Measurements from ENCODE around the gene CDH18.

Gene CDH18

GRCh38 chr5:19615071-19615470 is 372.9 kb downstream of the CDH18 start (continued):
- TF ChIP-seq ARNTL (CRISPR knock-in tag; IDR thresholded peaks at IDR 0.05; ENCODE audit: borderline replicate concordance, low read depth), result no peak

- no peak for TF ChIP-seq ZNF565 (CRISPR knock-in tag; conservative IDR thresholded peaks at IDR 0.05; ENCODE audit: low read depth)
- TF ChIP-seq CSDC2 (CRISPR knock-in tag; IDR thresholded peaks at IDR 0.05), result no peak
- TF ChIP-seq ISL1 (CRISPR knock-in tag; IDR thresholded peaks at IDR 0.05), result no peak
- TF ChIP-seq, protein P1, sequence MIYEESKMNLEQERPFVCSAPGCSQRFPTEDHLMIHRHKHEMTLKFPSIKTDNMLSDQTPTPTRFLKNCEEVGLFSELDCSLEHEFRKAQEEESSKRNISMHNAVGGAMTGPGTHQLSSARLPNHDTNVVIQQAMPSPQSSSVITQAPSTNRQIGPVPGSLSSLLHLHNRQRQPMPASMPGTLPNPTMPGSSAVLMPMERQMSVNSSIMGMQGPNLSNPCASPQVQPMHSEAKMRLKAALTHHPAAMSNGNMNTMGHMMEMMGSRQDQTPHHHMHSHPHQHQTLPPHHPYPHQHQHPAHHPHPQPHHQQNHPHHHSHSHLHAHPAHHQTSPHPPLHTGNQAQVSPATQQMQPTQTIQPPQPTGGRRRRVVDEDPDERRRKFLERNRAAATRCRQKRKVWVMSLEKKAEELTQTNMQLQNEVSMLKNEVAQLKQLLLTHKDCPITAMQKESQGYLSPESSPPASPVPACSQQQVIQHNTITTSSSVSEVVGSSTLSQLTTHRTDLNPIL (CRISPR knock-in tag; IDR thresholded peaks at IDR 0.05; ENCODE audit: low read depth), result no peak
- TF ChIP-seq, protein P2, sequence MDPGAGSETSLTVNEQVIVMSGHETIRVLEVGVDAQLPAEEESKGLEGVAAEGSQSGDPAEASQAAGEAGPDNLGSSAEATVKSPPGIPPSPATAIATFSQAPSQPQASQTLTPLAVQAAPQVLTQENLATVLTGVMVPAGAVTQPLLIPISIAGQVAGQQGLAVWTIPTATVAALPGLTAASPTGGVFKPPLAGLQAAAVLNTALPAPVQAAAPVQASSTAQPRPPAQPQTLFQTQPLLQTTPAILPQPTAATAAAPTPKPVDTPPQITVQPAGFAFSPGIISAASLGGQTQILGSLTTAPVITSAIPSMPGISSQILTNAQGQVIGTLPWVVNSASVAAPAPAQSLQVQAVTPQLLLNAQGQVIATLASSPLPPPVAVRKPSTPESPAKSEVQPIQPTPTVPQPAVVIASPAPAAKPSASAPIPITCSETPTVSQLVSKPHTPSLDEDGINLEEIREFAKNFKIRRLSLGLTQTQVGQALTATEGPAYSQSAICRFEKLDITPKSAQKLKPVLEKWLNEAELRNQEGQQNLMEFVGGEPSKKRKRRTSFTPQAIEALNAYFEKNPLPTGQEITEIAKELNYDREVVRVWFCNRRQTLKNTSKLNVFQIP (CRISPR knock-in tag; IDR thresholded peaks at IDR 0.05; ENCODE audit: borderline replicate concordance, low read depth), result no peak
- no peak for TF ChIP-seq ESRRG (CRISPR knock-in tag; IDR thresholded peaks at IDR 0.05)
- TF ChIP-seq ZFP30 (CRISPR knock-in tag; IDR thresholded peaks at IDR 0.05), result no peak
- no peak for TF ChIP-seq BACH2 (CRISPR knock-in tag; IDR thresholded peaks at IDR 0.05; ENCODE audit: borderline replicate concordance)
- TF ChIP-seq ZNF8 (CRISPR knock-in tag; IDR thresholded peaks at IDR 0.05), result no peak
- TF ChIP-seq PATZ1 (CRISPR knock-in tag; IDR thresholded peaks at IDR 0.05; ENCODE audit: borderline replicate concordance), result no peak
- no peak for TF ChIP-seq ZC3H10 (CRISPR knock-in tag; IDR thresholded peaks at IDR 0.05)
- no peak for TF ChIP-seq TCF4 (CRISPR knock-in tag; IDR thresholded peaks at IDR 0.05; ENCODE audit: borderline replicate concordance)
- no peak for TF ChIP-seq RARB (CRISPR knock-in tag; IDR thresholded peaks at IDR 0.05)
- TF ChIP-seq TSHZ2 (CRISPR knock-in tag; IDR thresholded peaks at IDR 0.05), result no peak
- ATAC-seq, result peak; percentile 60; the same call in 2 of the 3 replicates
Observed at GRCh38 chr5:19608444-19609002, 379.5 kb downstream of the CDH18 start.

- TF ChIP-seq ZNF70 (CRISPR knock-in tag; IDR thresholded peaks at IDR 0.05), result no peak
- no peak for TF ChIP-seq GLIS3 (CRISPR knock-in tag; IDR thresholded peaks at IDR 0.05)
- no peak for TF ChIP-seq TCF4 (CRISPR knock-in tag; IDR thresholded peaks at IDR 0.05; ENCODE audit: borderline replicate concordance)
- TF ChIP-seq, protein P1 (CRISPR knock-in tag; IDR thresholded peaks at IDR 0.05; ENCODE audit: low read depth), result no peak
- TF ChIP-seq ZC3H10 (CRISPR knock-in tag; IDR thresholded peaks at IDR 0.05), result no peak
- no peak for ATAC-seq
Observed at GRCh38 chr5:19605846-19606407, 382.1 kb downstream of the CDH18 start.

DNA sequence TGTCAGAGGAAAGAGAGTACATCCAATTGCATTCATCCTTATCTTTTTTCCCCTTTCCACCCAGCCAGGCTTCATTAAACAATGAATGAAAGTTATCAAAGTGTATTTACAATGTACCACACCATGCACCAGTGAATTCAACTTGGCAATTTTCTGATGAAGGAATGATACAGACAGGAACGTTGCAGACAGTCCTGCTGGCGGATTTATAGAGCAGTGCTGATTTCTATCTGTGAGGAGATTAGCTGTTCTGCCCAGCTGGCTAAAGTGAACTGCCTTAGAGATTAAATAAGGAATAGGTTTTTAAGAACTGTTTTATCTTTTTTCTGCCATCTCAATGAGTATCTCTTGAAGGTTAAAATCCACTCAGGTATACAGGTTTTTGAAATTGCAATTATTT is 403.9 kb downstream of the CDH18 start:
- no peak for ATAC-seq

More for the DNA sequence above, 403.9 kb downstream of the CDH18 start:
- no peak for TF ChIP-seq GLIS3 (CRISPR knock-in tag; IDR thresholded peaks at IDR 0.05)

All from SK-N-SH treated with all-trans-retinoic acid at 6 μM for 48 hours (cell line).